Stimulated activated CD4-positive, alpha-beta T cell treated with anti-CD3 and anti-CD28 coated beads, Interleukin-12 subunit alpha, Interleukin-12 subunit beta, amount 100 ng/mL, for 4 hours (primary cell): ENCODE data around the gene BANK1.

ENCODE experiments used
- DNase-seq: peaks from one replicate; pipeline ENCODE4 v3.0.0-alpha.2; 2020

Gene BANK1

DNA sequence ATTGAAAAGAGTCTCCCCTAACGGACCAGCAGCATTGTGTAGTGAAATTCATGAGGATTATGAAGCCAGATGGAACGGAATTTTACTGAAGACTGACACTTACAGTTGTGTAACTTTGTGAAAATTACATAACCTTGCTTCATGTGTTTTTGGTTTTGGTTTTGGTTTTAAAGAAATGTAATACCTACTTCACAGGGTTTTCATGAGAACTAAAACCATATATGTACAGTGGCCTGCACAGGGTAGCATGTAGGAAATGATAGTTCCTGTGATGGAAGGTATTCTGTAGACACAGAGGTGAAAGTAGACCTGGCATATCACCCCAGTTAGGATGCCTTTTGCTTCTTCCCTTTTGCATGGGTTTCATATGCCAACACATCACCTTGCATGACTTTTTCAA lies 247.0 kb downstream of the BANK1 start:
- DNase-seq = no peak

DNA sequence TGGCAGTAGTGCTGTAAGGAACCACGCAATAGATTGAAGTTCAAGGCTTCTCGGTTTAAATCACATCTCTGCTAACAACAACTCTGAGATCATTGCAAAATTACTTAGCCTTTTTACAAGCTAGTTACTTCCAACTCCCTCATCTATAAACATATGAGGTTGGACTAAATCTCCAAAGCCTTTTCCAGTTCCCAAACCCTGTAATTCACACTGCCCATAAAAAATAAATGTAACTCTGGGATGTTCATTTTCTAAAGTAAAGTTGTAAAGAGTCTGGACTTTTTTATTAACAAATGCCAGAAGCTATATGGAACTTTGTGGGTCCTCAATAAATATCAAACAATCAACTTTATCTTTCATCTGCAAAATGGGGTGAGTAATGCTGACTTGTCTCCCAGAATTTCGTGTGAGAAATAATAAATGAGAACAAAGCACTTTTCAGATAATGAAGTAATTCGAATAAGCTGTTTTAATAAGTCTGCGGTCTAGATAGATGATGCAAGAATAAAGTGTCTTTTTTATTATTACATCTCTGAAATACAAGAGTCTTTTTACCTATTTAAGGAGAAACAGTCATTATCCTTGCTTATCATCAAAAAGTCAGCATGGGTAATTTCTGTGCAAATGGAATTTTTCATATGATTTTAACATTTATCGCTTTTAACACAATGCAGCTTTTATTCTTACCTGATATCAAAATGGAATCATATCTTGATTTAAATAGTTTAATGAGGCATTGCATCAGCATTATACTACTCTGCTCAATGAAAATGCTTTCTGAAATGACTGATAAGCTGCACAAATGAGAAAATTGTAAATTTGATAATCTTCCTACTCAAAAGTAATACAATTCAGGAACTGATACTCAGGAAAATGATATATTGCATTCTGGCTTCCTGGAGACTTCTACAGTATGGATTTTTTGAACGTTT lies 252.6 kb downstream of the BANK1 start:
- DNase-seq = no peak

DNA sequence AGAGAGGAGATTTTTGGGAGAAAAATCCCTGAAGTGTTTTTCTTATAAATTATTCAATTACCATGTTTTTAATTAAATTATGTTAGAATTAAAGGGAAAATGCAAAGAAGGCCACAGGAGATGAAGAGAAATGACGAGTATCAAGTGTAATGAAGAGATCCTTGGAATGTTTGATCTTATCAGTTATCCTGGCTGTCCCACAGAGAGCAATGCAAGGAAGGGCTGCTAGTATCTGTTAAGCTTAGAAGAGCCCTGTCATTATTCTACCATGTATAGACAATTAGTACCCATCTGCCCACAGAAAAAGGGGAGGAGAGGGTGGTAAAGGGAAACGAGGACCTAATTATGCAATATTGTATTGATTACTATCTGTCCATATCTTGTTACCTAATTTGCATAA lies 257.1 kb downstream of the BANK1 start:
- no peak for DNase-seq

DNA sequence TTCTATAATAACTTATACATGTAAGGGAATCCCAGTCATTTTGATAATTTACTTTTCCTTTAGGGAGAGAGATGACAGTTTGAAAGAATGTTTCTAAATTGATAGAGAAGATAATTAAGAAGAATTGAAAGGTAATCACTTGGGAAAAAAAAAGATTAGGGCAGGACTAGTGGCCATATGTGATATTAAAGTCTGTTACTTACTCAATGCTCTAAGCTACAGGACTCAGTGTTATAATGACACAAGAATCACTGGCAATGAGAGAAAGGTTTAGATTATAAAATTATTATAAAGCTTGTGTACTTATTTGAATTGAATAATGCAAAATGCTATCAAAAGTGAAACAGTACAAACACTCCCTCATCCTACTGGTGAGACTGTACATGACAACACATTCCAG lies 265.3 kb downstream of the BANK1 start:
- DNase-seq = no peak

DNA sequence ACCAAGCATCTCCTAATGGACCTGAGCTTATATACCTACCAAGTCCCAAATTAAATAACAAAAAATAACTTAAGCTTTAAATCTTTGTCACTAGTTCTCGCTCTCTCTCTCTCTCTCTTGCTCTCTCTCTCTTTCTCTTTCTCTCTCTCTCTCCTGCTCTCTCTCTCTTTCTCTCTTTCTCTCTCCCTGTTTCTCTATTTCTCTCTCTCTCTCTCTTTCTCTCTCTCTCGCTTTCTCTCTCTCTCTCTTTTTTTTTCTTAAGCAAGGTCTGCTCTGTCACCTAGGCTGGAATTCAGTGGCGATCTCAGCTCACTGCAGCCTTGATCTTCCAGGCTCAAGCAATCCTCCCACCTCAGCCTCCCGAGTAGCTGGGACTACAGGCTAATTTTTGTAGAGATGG lies 266.6 kb downstream of the BANK1 start:
- DNase-seq = no peak

DNA sequence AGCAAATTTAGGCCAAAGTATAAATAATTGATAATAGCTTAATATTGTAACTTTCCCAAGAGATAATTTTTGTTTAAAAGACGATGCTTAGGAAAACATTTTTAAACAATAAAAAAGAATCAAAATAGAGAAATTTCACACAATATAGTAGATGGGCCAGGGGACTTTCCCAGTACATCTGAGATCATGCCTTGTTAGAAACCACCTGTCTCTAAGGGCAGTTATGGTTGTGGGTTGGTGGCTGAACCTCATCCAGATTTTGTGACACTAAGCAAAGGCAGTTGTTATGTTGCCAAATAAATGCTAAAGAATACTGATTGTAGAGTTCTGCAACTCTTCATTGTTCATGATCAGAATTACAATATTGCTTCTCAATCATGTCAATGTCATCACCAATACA lies 270.6 kb downstream of the BANK1 start:
- DNase-seq = no peak

DNA sequence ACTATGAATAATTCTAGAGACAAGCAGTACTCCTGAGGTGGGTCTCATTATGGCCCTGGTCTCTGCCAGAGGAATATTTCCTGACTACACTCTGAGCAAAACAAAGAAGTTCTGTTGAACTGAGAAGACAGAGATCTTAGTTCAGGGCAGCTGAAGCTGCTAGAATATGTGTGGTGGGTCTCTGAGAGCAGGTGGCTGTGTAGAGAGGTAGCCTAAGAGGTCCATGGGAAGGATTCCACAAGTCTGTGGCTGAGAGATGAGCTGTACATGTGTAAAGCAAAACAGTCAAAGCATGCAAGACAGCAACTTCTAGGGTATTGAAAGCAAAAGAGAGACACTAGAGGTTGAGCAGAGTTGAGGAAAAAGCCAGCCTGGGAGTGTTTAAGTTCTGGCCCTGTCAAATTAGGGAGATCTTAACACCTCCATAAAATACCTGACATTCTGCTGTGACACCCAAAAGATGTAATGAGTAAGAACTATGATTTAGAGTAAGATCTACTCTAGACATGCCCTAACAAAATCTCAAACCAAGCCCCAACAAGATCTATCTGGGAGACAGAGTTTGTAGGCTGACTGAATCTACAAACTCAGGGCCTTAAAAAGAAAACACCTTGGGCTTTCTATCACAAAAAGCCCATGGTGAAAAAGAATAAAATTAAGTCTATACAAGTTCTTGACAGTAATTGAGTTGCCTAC lies 274.4 kb downstream of the BANK1 start:
- DNase-seq = no peak

DNA sequence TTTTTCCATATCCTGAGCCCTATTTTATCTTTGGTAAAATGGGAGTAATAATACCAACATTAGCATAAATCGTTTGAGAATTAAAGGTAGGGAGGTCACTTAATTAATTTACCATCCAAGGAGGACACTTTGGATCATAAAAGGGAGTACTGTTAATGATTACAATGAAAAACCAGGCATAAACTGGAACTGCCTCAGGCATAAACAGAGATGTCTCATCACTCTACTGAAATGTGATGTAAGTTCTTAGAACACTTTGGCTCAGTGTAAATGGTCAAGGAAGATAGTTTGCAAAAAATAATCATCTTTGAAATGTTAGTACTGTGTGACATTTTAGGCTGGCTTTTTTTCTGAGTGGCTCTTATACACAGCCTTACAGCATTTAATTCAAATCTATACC lies 286.1 kb downstream of the BANK1 start:
- no peak for DNase-seq

DNA sequence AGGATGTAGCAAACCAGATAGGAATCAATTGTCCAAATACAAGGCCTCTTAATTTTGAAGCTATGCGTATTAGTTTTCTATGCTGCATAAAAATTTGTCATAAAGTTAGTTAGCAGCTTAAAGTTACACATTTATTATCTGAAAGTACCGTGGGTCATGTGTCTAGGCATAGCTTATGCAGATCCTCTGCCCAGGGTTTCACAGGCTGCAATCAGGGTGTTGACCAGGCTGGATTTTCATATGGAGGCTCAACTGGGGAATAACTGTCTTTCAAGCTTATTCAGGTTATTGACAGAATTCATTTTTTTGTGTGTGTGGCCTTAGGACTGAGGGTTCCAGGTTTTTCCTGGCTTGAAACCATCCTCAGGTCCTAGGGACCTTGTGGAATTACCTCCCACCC lies 289.7 kb downstream of the BANK1 start:
- DNase-seq = no peak

DNA sequence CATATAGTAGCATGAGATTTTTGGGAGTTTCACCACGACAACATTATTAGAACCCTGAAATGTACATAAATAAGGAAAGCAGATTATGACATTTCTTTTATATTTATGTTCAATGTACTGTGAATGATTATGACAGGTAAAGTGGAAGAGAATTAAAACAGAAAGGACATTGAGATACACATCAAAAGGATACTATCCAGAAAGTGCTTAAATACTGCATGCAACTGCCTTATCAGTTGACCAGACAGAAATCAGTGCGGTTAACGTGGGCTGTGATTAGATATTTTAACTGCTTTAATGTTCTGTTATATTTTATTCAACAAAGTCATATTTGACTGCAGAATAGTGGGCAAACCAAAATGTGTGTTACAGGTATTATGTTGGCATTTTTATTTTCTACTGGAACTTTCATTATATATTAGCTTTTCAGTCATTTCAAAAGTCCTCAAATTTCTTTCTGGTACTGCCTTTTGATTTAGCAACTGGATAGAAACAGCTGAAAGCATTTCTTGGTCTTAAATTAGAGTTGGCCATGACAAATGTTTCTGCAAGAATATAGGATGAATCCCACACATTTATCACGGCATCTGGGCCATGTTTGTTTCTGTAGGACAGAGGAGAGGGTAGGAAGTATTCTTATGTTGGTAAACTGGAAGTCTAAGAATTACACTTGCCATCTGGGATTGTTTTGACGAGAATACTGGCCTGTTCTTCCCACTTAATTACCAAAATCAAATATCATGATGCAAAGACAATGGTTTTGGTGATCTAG lies 299.5 kb downstream of the BANK1 start:
- no peak for DNase-seq

DNA sequence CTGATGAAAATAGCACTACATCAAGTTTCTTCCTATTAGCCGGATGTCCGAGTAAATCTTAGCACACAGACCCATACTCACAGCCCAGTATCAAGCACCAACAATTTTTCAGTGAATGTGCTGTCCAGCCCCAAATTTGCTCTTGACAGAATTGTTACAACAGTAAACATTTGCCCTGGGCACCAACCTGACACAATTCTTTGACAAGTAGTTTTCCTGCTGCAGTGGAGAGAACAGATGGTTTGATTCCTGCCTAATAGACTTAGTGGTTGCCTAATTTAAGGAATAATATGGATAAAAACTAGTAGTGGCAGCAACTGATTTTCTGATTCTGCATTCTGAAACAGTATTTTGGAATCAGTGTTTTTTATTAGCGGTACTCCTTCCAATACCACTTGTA lies 301.1 kb downstream of the BANK1 start:
- no peak for DNase-seq

DNA sequence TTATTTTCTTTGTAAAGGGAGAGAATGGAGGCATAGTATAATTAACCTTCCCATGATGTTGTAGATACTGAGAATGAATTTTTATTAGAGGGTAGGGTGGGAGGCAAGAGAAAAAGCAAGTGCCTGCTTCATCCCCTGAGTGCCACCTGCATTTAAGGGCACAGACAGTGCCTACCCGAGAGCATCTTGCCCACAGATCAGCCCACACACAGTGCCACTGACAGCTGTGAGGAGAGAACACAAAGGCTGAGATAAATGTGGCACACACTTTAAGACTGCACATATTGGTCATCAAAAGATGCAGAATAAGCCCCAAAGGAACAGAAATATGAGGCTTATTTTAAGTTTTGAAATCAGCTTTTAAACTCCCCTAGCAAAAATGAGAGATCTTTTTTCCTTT lies 304.0 kb downstream of the BANK1 start:
- DNase-seq = no peak

DNA sequence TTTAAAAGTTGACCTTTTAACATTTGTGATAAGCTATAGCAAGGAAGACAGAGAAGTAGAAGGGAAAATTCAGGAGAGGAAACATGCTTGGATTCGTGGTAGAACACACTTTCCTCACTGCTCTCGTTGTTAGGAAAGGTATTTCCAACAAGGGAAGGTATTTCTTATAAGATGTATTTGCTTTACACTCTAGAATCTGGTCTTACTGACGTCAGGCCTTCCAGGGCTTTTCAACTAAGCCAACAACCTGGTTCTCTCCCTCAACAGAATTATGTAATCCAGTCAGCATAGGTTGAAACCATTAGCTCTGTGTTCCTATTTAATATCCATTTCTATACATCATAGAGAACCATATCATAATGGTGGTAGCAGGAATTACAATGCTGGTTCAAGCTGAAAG lies 312.8 kb downstream of the BANK1 start:
- no peak for DNase-seq

DNA sequence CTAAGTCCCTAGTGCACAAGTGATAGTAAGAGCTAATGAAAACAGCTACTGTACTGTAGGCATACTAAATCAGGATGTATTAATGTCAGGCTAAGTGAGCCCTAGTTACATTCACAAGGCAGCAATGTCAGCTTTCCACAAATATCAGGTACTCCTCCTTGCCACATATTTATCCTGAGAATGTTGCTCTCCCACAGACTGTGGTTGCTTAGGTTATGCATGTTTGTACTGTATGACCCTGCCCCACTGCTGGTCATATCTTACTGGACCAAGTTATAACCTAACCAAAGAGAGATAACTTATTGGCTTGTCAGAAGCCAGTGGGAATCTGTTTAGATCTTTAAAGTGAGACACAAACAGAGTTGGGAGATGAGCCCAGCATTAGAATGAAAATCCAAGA lies 313.7 kb downstream of the BANK1 start:
- no peak for DNase-seq

DNA sequence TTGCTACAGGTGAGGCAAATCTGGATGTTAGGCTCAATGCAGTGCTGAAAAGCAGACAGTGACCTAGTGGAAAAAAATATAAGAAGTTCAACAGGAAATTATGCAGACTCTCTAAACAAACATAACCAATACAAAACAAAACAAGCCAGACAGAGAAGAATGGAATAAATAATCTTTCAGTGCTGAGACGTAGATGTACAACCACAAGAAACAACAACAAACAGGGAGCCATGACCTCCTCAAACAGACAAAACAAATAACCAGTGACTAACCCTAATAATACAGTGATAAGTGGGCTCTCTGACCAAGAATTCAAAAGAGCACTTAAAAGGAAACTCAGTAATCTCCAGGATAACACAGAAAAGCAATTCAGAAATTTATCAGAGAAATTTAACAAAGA lies 315.5 kb downstream of the BANK1 start:
- no peak for DNase-seq

DNA sequence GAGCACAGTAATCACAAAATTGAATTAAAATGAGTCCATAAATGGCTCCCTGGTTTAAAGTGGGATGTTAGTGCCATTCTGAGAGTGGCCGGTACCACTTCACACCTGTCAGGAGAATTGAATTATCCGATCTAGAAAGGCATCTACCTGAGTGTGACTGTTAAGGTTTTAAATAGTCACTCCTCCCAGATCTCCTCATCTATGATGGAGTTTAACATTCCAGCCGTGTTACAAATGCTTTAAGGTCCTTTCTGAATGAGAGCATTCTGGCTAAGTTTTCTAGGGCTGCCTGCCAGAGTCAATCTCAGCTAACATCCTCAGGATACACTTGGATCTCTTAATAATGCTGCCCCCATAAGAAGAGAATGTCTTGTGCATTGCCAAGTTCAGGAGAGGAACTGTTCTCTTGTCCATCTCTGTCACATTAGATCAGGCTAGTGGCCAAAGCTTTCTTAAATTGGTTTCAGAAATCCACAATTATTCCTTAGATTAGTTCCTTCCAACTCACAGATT lies 323.6 kb downstream of the BANK1 start:
- DNase-seq = no peak

DNA sequence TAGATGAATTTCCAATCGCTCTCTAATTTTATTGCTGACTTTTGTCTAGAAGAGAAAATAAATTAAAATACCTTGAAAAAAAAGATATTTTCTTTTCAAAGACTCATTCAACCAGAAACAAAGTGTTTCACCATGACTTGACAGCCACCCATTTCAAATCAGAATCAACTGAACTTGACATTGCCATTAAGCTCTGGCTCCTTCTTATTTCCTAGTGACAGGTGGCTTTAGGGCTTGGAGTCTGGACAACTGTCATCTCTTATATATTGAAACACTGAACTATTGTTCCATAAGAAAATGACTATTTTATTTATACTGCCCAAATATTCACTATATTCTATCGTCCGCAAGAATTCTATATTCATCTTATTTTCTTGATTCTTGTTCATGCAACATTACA lies 325.6 kb downstream of the BANK1 start:
- DNase-seq = no peak

DNA sequence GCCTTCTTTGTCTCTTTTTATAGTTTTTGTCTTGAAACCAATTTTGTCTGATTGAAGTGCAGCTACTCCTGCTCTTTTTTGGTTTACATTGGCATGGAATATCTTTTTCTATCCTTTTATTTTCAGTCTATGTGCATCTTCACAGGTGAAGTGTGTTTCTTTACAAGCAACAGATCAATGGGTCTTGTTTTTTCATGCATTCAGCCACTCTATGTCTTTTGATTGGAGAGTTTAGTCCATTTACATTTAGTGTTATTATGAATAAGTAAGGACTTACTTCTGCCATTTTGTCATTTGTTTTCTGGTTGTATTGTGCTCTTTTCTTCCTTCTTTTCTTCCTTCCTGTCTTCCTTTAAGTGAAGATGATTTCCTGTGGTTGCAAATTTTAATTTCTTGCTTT lies 330.3 kb downstream of the BANK1 start:
- no peak for DNase-seq
